Astrocyte (in vitro differentiated cells and primary cell): ENCODE measurements around the gene DNAH3.

Experiments used
- CTCF ChIP-seq: IDR thresholded peaks from 2 replicates; pipeline ENCODE4 v1.5.1; 2011; ENCODE audit warnings: low read depth, mild to moderate bottlenecking, inconsistent platforms, low read length, moderate library complexity; ENCODE audit not compliant: insufficient read depth
- EZH2 ChIP-seq: IDR thresholded peaks from 2 replicates; pipeline ENCODE4 v1.6.1; 2012; ENCODE audit warnings: mild to moderate bottlenecking, low read length, inconsistent platforms; ENCODE audit not compliant: insufficient read depth

- no peak for TF ChIP-seq CTCF
- TF ChIP-seq EZH2 = no peak
Observed at GRCh38 chr16:20969386-20969785, 181.3 kb downstream of the DNAH3 start.
